ENCODE results near the gene GCLC.

Gene GCLC

GRCh38 chr6:53520320-53520928 is 24.5 kb downstream of the GCLC start:
- H3K4me3 Mint-ChIP-seq: no peak overlapping the region
- peaks cover 5% of the 10 kb centered on the region for H3K4me1 Mint-ChIP-seq
- ATAC-seq: no peak
- peaks cover 41% of the 10 kb centered on the region for H3K36me3 Mint-ChIP-seq
- H3K27ac Mint-ChIP-seq: peak overlapping the region; percentile 32
- no peak for DNase-seq (ENCODE audit: low spot score in 2 of 2)
- no peaks in the 10 kb centered on the region for H3K9me3 Mint-ChIP-seq

GRCh38 chr6:53518862-53519261 is 26.0 kb downstream of the GCLC start:
- Mint-ChIP-seq H3K4me3 (no peak overlapping the region), H3K27ac (peak overlapping the region; percentile 6), H3K9me3 (no peaks in the 10 kb centered on the region), H3K36me3 (peaks cover 55% of the 10 kb centered on the region), H3K4me1 (peaks cover 5% of the 10 kb centered on the region)
- no peak for ATAC-seq
- no peak for DNase-seq (ENCODE audit: low spot score in 2 of 2)

- no peak overlapping the region for H3K4me3 Mint-ChIP-seq
- H3K36me3 Mint-ChIP-seq: peaks cover 72% of the 10 kb centered on the region
These were observed 27.9 kb downstream of the GCLC start for GRCh38 chr6:53517021-53517420.

GRCh38 chr6:53514677-53515076 is 30.2 kb downstream of the GCLC start:
- Mint-ChIP-seq H3K9me3 (no peaks in the 10 kb centered on the region), H3K27ac (no peak overlapping the region), H3K36me3 (peaks cover 75% of the 10 kb centered on the region), H3K4me1 (no peaks in the 10 kb centered on the region), H3K4me3 (no peak overlapping the region)
- DNase-seq (ENCODE audit: low spot score in 2 of 2) (no peak), ATAC-seq (no peak)

More at GRCh38 chr6:53517021-53517420, 27.9 kb downstream of the GCLC start:
- Mint-ChIP-seq H3K4me1 (peaks cover 5% of the 10 kb centered on the region), H3K27ac (no peak overlapping the region), H3K9me3 (no peaks in the 10 kb centered on the region)
- ATAC-seq: no peak
- no peak for DNase-seq (ENCODE audit: low spot score in 2 of 2)

GRCh38 chr6:53513519-53513966 is 31.4 kb downstream of the GCLC start:
- Mint-ChIP-seq H3K4me1 (no peaks in the 10 kb centered on the region), H3K9me3 (no peaks in the 10 kb centered on the region), H3K36me3 (peaks cover 83% of the 10 kb centered on the region), H3K27ac (no peak overlapping the region), H3K4me3 (no peak overlapping the region)
- ATAC-seq: no peak
- DNase-seq (ENCODE audit: low spot score in 2 of 2): no peak

- no peak for ATAC-seq
- Mint-ChIP-seq H3K4me3 (no peak overlapping the region), H3K27ac (no peak overlapping the region), H3K36me3 (peaks cover 88% of the 10 kb centered on the region), H3K4me1 (no peaks in the 10 kb centered on the region), H3K9me3 (no peaks in the 10 kb centered on the region)
- no peak for DNase-seq (ENCODE audit: low spot score in 2 of 2)
These were observed 31.8 kb downstream of the GCLC start for GRCh38 chr6:53513056-53513455.

- no peak for DNase-seq (ENCODE audit: low spot score in 2 of 2)
- H3K36me3 Mint-ChIP-seq: peaks cover 90% of the 10 kb centered on the region
- H3K9me3 Mint-ChIP-seq: no peaks in the 10 kb centered on the region
- H3K27ac Mint-ChIP-seq: peak overlapping the region; percentile 39
- ATAC-seq: no peak
- no peaks in the 10 kb centered on the region for H3K4me1 Mint-ChIP-seq
- H3K4me3 Mint-ChIP-seq: no peak overlapping the region
These were observed 32.3 kb downstream of the GCLC start for GRCh38 chr6:53512626-53513025.

- Mint-ChIP-seq H3K4me1 (no peaks in the 10 kb centered on the region), H3K9me3 (no peaks in the 10 kb centered on the region), H3K4me3 (no peak overlapping the region), H3K36me3 (peaks cover 89% of the 10 kb centered on the region), H3K27ac (no peak overlapping the region)
- ATAC-seq (no peak), DNase-seq (ENCODE audit: low spot score in 2 of 2) (no peak)
These were observed 34.2 kb downstream of the GCLC start for GRCh38 chr6:53510746-53511145.

- Mint-ChIP-seq H3K9me3 (no peaks in the 10 kb centered on the region), H3K4me1 (no peaks in the 10 kb centered on the region), H3K4me3 (no peak overlapping the region), H3K36me3 (peaks cover 81% of the 10 kb centered on the region), H3K27ac (no peak overlapping the region)
- ATAC-seq (no peak), DNase-seq (ENCODE audit: low spot score in 2 of 2) (no peak)
These were observed 38.0 kb downstream of the GCLC start for GRCh38 chr6:53506872-53507271.

- DNase-seq (ENCODE audit: low spot score in 2 of 2): no peak
- peaks cover 75% of the 10 kb centered on the region for H3K36me3 Mint-ChIP-seq
- H3K9me3 Mint-ChIP-seq: no peaks in the 10 kb centered on the region
- H3K4me1 Mint-ChIP-seq: no peaks in the 10 kb centered on the region
- no peak overlapping the region for H3K4me3 Mint-ChIP-seq
- no peak for ATAC-seq
- H3K27ac Mint-ChIP-seq: peak overlapping the region; percentile 38
These were observed 40.4 kb downstream of the GCLC start for GRCh38 chr6:53504512-53504911.

- DNase-seq (ENCODE audit: low spot score in 2 of 2) (no peak), ATAC-seq (no peak)
- H3K9me3 Mint-ChIP-seq: no peaks in the 10 kb centered on the region
- H3K4me1 Mint-ChIP-seq: no peaks in the 10 kb centered on the region
- H3K4me3 Mint-ChIP-seq: no peak overlapping the region
- peaks cover 72% of the 10 kb centered on the region for H3K36me3 Mint-ChIP-seq
- no peak overlapping the region for H3K27ac Mint-ChIP-seq
These were observed 41.8 kb downstream of the GCLC start for GRCh38 chr6:53503060-53503459.

GRCh38 chr6:53501432-53501831 is 43.5 kb downstream of the GCLC start:
- DNase-seq (ENCODE audit: low spot score in 2 of 2) (no peak), ATAC-seq (no peak)
- Mint-ChIP-seq H3K4me3 (no peak overlapping the region), H3K36me3 (peaks cover 64% of the 10 kb centered on the region), H3K27ac (no peak overlapping the region), H3K9me3 (no peaks in the 10 kb centered on the region), H3K4me1 (no peaks in the 10 kb centered on the region)

GRCh38 chr6:53500095-53500494 is 44.8 kb downstream of the GCLC start:
- DNase-seq (ENCODE audit: low spot score in 2 of 2): no peak
- no peak for ATAC-seq
- H3K4me3 Mint-ChIP-seq: no peak overlapping the region
- H3K4me1 Mint-ChIP-seq: no peaks in the 10 kb centered on the region
- H3K36me3 Mint-ChIP-seq: peaks cover 51% of the 10 kb centered on the region
- H3K27ac Mint-ChIP-seq: no peak overlapping the region
- no peaks in the 10 kb centered on the region for H3K9me3 Mint-ChIP-seq

GRCh38 chr6:53499094-53499493 is 45.8 kb downstream of the GCLC start:
- no peak for DNase-seq (ENCODE audit: low spot score in 2 of 2)
- H3K27ac Mint-ChIP-seq: no peak overlapping the region
- no peaks in the 10 kb centered on the region for H3K9me3 Mint-ChIP-seq
- H3K4me1 Mint-ChIP-seq: peaks cover 6% of the 10 kb centered on the region
- ATAC-seq: no peak
- H3K36me3 Mint-ChIP-seq: peaks cover 42% of the 10 kb centered on the region
- no peak overlapping the region for H3K4me3 Mint-ChIP-seq

GRCh38 chr6:53498649-53499048 is 46.3 kb downstream of the GCLC start:
- Mint-ChIP-seq H3K4me1 (peaks cover 10% of the 10 kb centered on the region), H3K27ac (no peak overlapping the region), H3K9me3 (no peaks in the 10 kb centered on the region), H3K36me3 (peaks cover 39% of the 10 kb centered on the region), H3K4me3 (no peak overlapping the region)
- ATAC-seq (no peak), DNase-seq (ENCODE audit: low spot score in 2 of 2) (no peak)

GRCh38 chr6:53497905-53498304 is 47.0 kb downstream of the GCLC start:
- Mint-ChIP-seq H3K4me3 (no peak overlapping the region), H3K36me3 (peaks cover 31% of the 10 kb centered on the region), H3K27ac (no peak overlapping the region), H3K4me1 (peaks cover 16% of the 10 kb centered on the region), H3K9me3 (no peaks in the 10 kb centered on the region)
- DNase-seq (ENCODE audit: low spot score in 2 of 2): no peak
- ATAC-seq: no peak
